Measurements from ENCODE around the gene TTC9C. TPM values are rescaled to one million over a fixed set of nuclear protein-coding genes. Genes with fewer than 3 reads are reported as not detected.

TTC9C gene
- total and polyA plus RNA-seq, 2 of the 13 experiments (the other 11 are each of a cell fraction or from before 2014, with no cell fraction given): 28.0 to 36.4 TPM

DNA sequence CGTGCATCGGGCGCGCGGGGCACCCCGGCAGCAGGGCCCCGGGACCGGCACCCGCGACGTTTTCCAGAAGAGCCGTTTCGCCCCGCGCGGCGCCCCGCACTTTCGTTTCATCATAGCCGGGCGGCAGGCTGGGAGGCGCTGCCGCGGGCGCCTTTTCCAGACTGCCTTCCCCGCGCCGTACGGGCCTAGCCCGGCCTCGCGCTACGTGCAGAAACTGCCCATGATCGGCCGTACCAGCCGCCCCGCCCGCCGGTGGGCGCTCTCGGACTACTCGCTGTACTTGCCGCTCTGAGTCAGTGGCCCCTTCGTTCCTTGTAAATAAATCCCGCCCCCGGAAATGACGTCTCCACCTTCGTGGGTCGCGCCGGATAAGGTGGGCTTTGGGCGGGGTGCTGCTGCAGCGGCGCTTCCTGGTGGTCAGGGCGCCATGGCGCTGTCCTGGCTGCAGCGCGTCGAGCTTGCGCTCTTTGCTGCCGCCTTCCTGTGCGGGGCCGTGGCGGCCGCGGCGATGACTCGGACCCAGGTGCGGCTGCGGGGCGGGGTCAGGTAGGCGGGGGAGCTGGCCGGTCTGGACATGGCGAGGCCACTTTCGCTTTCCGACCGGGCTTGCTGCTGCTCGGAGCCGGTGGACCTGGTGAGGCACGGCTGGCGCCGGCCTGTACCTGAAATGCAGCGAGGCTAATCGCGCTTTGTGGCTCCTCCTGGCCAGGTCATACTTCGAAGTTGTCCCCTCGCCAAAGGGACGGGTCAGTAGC is 58.9 kb downstream of the TTC9C start, which contains the start of gene TMEM179B (continued):
- peak; percentile 47; the same call in 1 of the 2 replicates for TF ChIP-seq ZFP90 (CRISPR knock-in tag; IDR thresholded peaks at IDR 0.05; ENCODE audit: borderline replicate concordance)
- TF ChIP-seq, protein P1, sequence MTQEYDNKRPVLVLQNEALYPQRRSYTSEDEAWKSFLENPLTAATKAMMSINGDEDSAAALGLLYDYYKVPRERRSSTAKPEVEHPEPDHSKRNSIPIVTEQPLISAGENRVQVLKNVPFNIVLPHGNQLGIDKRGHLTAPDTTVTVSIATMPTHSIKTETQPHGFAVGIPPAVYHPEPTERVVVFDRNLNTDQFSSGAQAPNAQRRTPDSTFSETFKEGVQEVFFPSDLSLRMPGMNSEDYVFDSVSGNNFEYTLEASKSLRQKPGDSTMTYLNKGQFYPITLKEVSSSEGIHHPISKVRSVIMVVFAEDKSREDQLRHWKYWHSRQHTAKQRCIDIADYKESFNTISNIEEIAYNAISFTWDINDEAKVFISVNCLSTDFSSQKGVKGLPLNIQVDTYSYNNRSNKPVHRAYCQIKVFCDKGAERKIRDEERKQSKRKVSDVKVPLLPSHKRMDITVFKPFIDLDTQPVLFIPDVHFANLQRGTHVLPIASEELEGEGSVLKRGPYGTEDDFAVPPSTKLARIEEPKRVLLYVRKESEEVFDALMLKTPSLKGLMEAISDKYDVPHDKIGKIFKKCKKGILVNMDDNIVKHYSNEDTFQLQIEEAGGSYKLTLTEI (CRISPR knock-in tag; conservative IDR thresholded peaks at IDR 0.05): no peak
- peak; percentile 74; the same call in 1 of the 2 replicates for TF ChIP-seq MAZ (IDR thresholded peaks at IDR 0.05; ENCODE audit: borderline replicate concordance, low read depth, low read length)
- peak; percentile 91 for TF ChIP-seq MAZ (CRISPR knock-in tag; IDR thresholded peaks at IDR 0.05; ENCODE audit: low read depth)
- TF ChIP-seq, protein P2, sequence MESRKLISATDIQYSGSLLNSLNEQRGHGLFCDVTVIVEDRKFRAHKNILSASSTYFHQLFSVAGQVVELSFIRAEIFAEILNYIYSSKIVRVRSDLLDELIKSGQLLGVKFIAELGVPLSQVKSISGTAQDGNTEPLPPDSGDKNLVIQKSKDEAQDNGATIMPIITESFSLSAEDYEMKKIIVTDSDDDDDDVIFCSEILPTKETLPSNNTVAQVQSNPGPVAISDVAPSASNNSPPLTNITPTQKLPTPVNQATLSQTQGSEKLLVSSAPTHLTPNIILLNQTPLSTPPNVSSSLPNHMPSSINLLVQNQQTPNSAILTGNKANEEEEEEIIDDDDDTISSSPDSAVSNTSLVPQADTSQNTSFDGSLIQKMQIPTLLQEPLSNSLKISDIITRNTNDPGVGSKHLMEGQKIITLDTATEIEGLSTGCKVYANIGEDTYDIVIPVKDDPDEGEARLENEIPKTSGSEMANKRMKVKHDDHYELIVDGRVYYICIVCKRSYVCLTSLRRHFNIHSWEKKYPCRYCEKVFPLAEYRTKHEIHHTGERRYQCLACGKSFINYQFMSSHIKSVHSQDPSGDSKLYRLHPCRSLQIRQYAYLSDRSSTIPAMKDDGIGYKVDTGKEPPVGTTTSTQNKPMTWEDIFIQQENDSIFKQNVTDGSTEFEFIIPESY (CRISPR knock-in tag; IDR thresholded peaks at IDR 0.05): no peak; the same call in 1 of the 2 replicates
- TF ChIP-seq NFATC3 (CRISPR knock-in tag; IDR thresholded peaks at IDR 0.05): no peak
- TF ChIP-seq MLLT10 (CRISPR knock-in tag; IDR thresholded peaks at IDR 0.05): no peak
- peak; percentile 43 for TF ChIP-seq NFYB (CRISPR knock-in tag; IDR thresholded peaks at IDR 0.05)
- 0 out of 2 replicates have a peak, but pooled peaks have one; percentile 86 for TF ChIP-seq ZNF577 (CRISPR knock-in tag; IDR thresholded peaks at IDR 0.05; ENCODE audit: borderline replicate concordance, low read depth)
- TF ChIP-seq RFXAP (CRISPR knock-in tag; IDR thresholded peaks at IDR 0.05; ENCODE audit: borderline replicate concordance): no peak
- TF ChIP-seq SMC3 (IDR thresholded peaks at IDR 0.05; ENCODE audit: low read length): no peak
- TF ChIP-seq FOXA3 (CRISPR knock-in tag; IDR thresholded peaks at IDR 0.05): peak; percentile 90
- TF ChIP-seq ZFY (CRISPR knock-in tag; IDR thresholded peaks at IDR 0.05): peak; percentile 90
- no peak for TF ChIP-seq ZFP62 (CRISPR knock-in tag; IDR thresholded peaks at IDR 0.05)
- no peak for TF ChIP-seq ZNF33A (CRISPR knock-in tag; IDR thresholded peaks at IDR 0.05; ENCODE audit: borderline replicate concordance)
- peak; percentile 88 for TF ChIP-seq ZNF749 (CRISPR knock-in tag; IDR thresholded peaks at IDR 0.05; ENCODE audit: borderline replicate concordance)
- TF ChIP-seq GABPB1 (CRISPR knock-in tag; IDR thresholded peaks at IDR 0.05): peak; percentile 98
- TF ChIP-seq DMAP1 (CRISPR knock-in tag; IDR thresholded peaks at IDR 0.05): peak; percentile 89
- TF ChIP-seq, protein P3, sequence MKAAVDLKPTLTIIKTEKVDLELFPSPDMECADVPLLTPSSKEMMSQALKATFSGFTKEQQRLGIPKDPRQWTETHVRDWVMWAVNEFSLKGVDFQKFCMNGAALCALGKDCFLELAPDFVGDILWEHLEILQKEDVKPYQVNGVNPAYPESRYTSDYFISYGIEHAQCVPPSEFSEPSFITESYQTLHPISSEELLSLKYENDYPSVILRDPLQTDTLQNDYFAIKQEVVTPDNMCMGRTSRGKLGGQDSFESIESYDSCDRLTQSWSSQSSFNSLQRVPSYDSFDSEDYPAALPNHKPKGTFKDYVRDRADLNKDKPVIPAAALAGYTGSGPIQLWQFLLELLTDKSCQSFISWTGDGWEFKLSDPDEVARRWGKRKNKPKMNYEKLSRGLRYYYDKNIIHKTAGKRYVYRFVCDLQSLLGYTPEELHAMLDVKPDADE (CRISPR knock-in tag; IDR thresholded peaks at IDR 0.05): 0 out of 2 replicates have a peak, but pooled peaks have one; percentile 44
- TF ChIP-seq ZNF780A (CRISPR knock-in tag; IDR thresholded peaks at IDR 0.05): no peak; the same call in 1 of the 2 replicates
- TF ChIP-seq MAFF (IDR thresholded peaks at IDR 0.05; ENCODE audit: low read depth, low read length): no peak
- TF ChIP-seq POLR2AphosphoS5 (IDR thresholded peaks at IDR 0.05; ENCODE audit: low read depth, low read length): peak; percentile 93
- TF ChIP-seq, protein P4, sequence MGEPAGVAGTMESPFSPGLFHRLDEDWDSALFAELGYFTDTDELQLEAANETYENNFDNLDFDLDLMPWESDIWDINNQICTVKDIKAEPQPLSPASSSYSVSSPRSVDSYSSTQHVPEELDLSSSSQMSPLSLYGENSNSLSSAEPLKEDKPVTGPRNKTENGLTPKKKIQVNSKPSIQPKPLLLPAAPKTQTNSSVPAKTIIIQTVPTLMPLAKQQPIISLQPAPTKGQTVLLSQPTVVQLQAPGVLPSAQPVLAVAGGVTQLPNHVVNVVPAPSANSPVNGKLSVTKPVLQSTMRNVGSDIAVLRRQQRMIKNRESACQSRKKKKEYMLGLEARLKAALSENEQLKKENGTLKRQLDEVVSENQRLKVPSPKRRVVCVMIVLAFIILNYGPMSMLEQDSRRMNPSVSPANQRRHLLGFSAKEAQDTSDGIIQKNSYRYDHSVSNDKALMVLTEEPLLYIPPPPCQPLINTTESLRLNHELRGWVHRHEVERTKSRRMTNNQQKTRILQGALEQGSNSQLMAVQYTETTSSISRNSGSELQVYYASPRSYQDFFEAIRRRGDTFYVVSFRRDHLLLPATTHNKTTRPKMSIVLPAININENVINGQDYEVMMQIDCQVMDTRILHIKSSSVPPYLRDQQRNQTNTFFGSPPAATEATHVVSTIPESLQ (CRISPR knock-in tag; conservative IDR thresholded peaks at IDR 0.05): no peak
